BJ (cell line): ENCODE data around the gene CALHM1. TPM values are rescaled to one million over a fixed set of nuclear protein-coding genes. Genes with fewer than 3 reads are reported as not detected.

Experiments
- CTCF ChIA-PET: fragments of 350-600 bp; formaldehyde crosslinking; extraction: SDS; loops from one replicate; lab custom pipeline; 2021; ENCODE audit warnings: antibody characterized with exemption, inconsistent platforms; lab: Yijun Ruan, JAX
- POLR2A ChIA-PET: fragments of 300-600 bp; sonication (Branson Sonifier 250); formaldehyde crosslinking; extraction: SDS; loops from one replicate; lab custom pipeline; 2021; ENCODE audit warnings: antibody characterized with exemption; lab: Charles Lee
- DNase-seq: peaks from one replicate; pipeline ENCODE4 v3.0.0-alpha.2; 2011; ENCODE audit warnings: low read depth
- H3K27me3 ChIP-seq: 2 replicates; pipeline ENCODE4 v1.6.0; 2011; ENCODE audit warnings: low read length; ENCODE audit not compliant: control insufficient read depth, insufficient read depth
- H3K36me3 ChIP-seq: 2 replicates; pipeline ENCODE4 v1.5.1; 2011; ENCODE audit warnings: low read length; ENCODE audit not compliant: control insufficient read depth, insufficient read depth
- H3K4me3 ChIP-seq: 2 replicates; pipeline ENCODE4 v1.5.1; 2011; ENCODE audit warnings: low read depth, mild to moderate bottlenecking, control low read depth, low read length
- CTCF ChIP-seq: IDR thresholded peaks from 2 replicates; pipeline ENCODE4 v1.5.1; 2011; ENCODE audit warnings: low read depth, mild to moderate bottlenecking, control low read depth, inconsistent platforms, low read length, moderate library complexity; ENCODE audit not compliant: insufficient read depth
- polyA plus RNA-seq: library from polyadenylated mRNA; depleted of rRNA; stranded (reverse); fragments of >200 nt; gene quantifications from 2 replicates; pipeline ENCODE4 v1.2.3, GENCODE V29; 2011

CALHM1 gene
- polyA plus RNA-seq, 1 experiment: not detected

GRCh38 chr10:103450201-103450695 lies 8.5 kb downstream of the CALHM1 start:
- Histone ChIP-seq H3K27me3 (no peaks in the 10 kb centered on the region), H3K4me3 (peak overlapping the region; percentile 71), H3K36me3 (peaks cover 29% of the 10 kb centered on the region)
- ChIA-PET POLR2A (no interaction called here), CTCF (interaction anchor here (4.1 kb wide), 1 partner anchor 34 kb away, joined by 32 read pairs; no protein-coding TSS in a partner anchor)
- no peak for DNase-seq
- TF ChIP-seq CTCF: no peak

- no peaks in the 10 kb centered on the region for H3K27me3 ChIP-seq
- TF ChIP-seq CTCF: no peak
- CTCF ChIA-PET: interaction anchor here (1.1 to 4.1 kb wide), 2 partner anchors 32 to 35 kb away, joined by 3 to 32 read pairs; no protein-coding TSS in a partner anchor
- POLR2A ChIA-PET: no interaction called here
- peaks cover 34% of the 10 kb centered on the region for H3K36me3 ChIP-seq
- H3K4me3 ChIP-seq: no peak overlapping the region
- no peak for DNase-seq
These were observed 9.2 kb downstream of the CALHM1 start for GRCh38 chr10:103449208-103450144.

GRCh38 chr10:103448746-103449145 lies 10.0 kb downstream of the CALHM1 start:
- ChIA-PET POLR2A (interaction anchor here (0.7 kb wide), 1 partner anchor 101 kb away, joined by 9 read pairs; no protein-coding TSS in a partner anchor), CTCF (interaction anchor here (1.1 kb wide), 1 partner anchor 32 kb away, joined by 3 read pairs; no protein-coding TSS in a partner anchor)
- Histone ChIP-seq H3K27me3 (no peaks in the 10 kb centered on the region), H3K4me3 (no peak overlapping the region), H3K36me3 (peaks cover 41% of the 10 kb centered on the region)
- TF ChIP-seq CTCF: no peak
- DNase-seq: no peak

- TF ChIP-seq CTCF: no peak
- no peak overlapping the region for H3K4me3 ChIP-seq
- CTCF ChIA-PET: interaction anchor here (0.7 kb wide), 1 partner anchor 33 kb away, joined by 3 read pairs; no protein-coding TSS in a partner anchor
- DNase-seq: no peak
- POLR2A ChIA-PET: no interaction called here
- peaks cover 52% of the 10 kb centered on the region for H3K36me3 ChIP-seq
- H3K27me3 ChIP-seq: no peaks in the 10 kb centered on the region
These were observed 11.5 kb downstream of the CALHM1 start for GRCh38 chr10:103447187-103447586.
